H1 (cell line): ENCODE results near the gene TEDC1. TPM values are rescaled to one million over a fixed set of nuclear protein-coding genes. Genes with fewer than 3 reads are reported as not detected.

Experiments used
- CTCF ChIA-PET: fragments of 300-600 bp; sonication (Branson Sonifier 250); formaldehyde crosslinking; loops from one replicate; lab custom pipeline; 2021; ENCODE audit not compliant: partially characterized antibody; lab: Charles Lee
- POLR2A ChIA-PET: fragments of 300-600 bp; sonication (Branson Sonifier 250); formaldehyde crosslinking; loops from one replicate; lab custom pipeline; 2021; ENCODE audit warnings: inconsistent platforms; ENCODE audit not compliant: partially characterized antibody; lab: Charles Lee
- DNase-seq, 2 experiments: peaks; one replicate each; pipeline versions ENCODE4 v3.0.0 to v3.0.0-alpha.2; 2010 to 2022; ENCODE audit warnings: low spot score in 2 of 2, low read depth in 1 of 2, mixed read lengths in 1 of 2
- FAIRE-seq: peaks from 2 replicates; lab custom pipeline; 2011; peaks lifted over from hg19 to GRCh38; lab: Jason Lieb, UNC
- H2AFZ ChIP-seq: 2 replicates; pipeline ENCODE4 v1.8.1; 2012; ENCODE audit warnings: low read length, inconsistent platforms
- H2AK5ac ChIP-seq: 2 replicates; pipeline ENCODE4 v1.6.1; 2013; ENCODE audit warnings: low read depth, low read length
- H2BK120ac ChIP-seq: replicated peaks from 2 replicates; pipeline ENCODE3; 2013; ENCODE audit warnings: low read depth, low read length, inconsistent platforms
- H2BK12ac ChIP-seq: 2 replicates; pipeline ENCODE4 v1.6.1; 2013; ENCODE audit warnings: low read depth, low read length
- H2BK15ac ChIP-seq: 2 replicates; pipeline ENCODE4 v1.6.1; 2013; ENCODE audit warnings: low read length
- H2BK20ac ChIP-seq: 2 replicates; pipeline ENCODE4 v1.6.1; 2013; ENCODE audit warnings: low read length
- H2BK5ac ChIP-seq: 2 replicates; pipeline ENCODE4 v1.6.1; 2013; ENCODE audit warnings: low read depth, low read length
- H3K14ac ChIP-seq: 2 replicates; pipeline ENCODE4 v1.6.1; 2013; ENCODE audit warnings: inconsistent platforms; ENCODE audit not compliant: insufficient read length
- H3K18ac ChIP-seq: 2 replicates; pipeline ENCODE4 v1.6.1; 2013; ENCODE audit warnings: low read length; ENCODE audit errors: extremely low read depth
- H3K23ac ChIP-seq: 2 replicates; pipeline ENCODE4 v1.6.1; 2013; ENCODE audit warnings: inconsistent platforms; ENCODE audit not compliant: insufficient read length
- H3K23me2 ChIP-seq: 2 replicates; pipeline ENCODE4 v1.6.1; 2013; ENCODE audit warnings: low read depth, low read length
- H3K27ac ChIP-seq: 2 replicates; pipeline ENCODE4 v1.6.1; 2011; ENCODE audit warnings: low read depth, low read length, inconsistent platforms
- H3K27me3 ChIP-seq, 4 experiments: replicated peaks in 1 of 4; 1 replicate in 1 of 4; 2 replicates in 3 of 4; pipeline versions ENCODE4 v1.6.1 to v1.8.1; 2011 to 2013; ENCODE audit warnings: low read length in 3 of 4, mild to moderate bottlenecking in 3 of 4, inconsistent platforms in 2 of 4, mixed read lengths in 2 of 4, moderate library complexity in 1 of 4; ENCODE audit not compliant: control insufficient read depth in 3 of 4, insufficient read depth in 3 of 4; ENCODE audit errors: extremely low read depth in 1 of 4
- H3K36me3 ChIP-seq, 4 experiments: 2 replicates each; pipeline versions ENCODE4 v1.6.1 to v1.8.1; 2011 to 2013; ENCODE audit warnings: mild to moderate bottlenecking in 4 of 4, low read length in 3 of 4, moderate library complexity in 2 of 4, control low read depth in 1 of 4, inconsistent platforms in 1 of 4; ENCODE audit not compliant: insufficient read depth in 4 of 4, control insufficient read depth in 2 of 4
- H3K4ac ChIP-seq: replicated peaks from 2 replicates; pipeline ENCODE3; 2013; ENCODE audit warnings: low read length, low read depth, mixed read lengths, inconsistent platforms; ENCODE audit not compliant: insufficient read length
- H3K4me1 ChIP-seq, 4 experiments: replicated peaks in 1 of 4; 1 replicate in 1 of 4; 2 replicates in 3 of 4; pipeline versions ENCODE4 v1.6.1 to v1.8.1; 2011 to 2013; ENCODE audit warnings: low read length in 3 of 4, inconsistent platforms in 2 of 4, mixed read lengths in 1 of 4; ENCODE audit not compliant: insufficient read depth in 4 of 4, control insufficient read depth in 3 of 4
- H3K4me2 ChIP-seq, 2 experiments: 2 replicates each; pipeline versions ENCODE4 v1.6.1 to v1.8.1; 2011 to 2013; ENCODE audit warnings: low read depth in 2 of 2, low read length in 2 of 2, control low read depth in 1 of 2, inconsistent platforms in 1 of 2, mild to moderate bottlenecking in 1 of 2; ENCODE audit not compliant: insufficient read depth in 1 of 2
- H3K4me3 ChIP-seq, 4 experiments: fragments of 200-600, 300-600 bp in 1 of 4; sonication (generic), shearing (Covaris generic), sonication (Bioruptor Twin) in 1 of 4; 2 replicates each; pipeline versions ENCODE4 v1.5.1 to v1.8.1; 2011 to 2016; ENCODE audit warnings: low read length in 4 of 4, low read depth in 3 of 4, control low read depth in 2 of 4, inconsistent platforms in 2 of 4, mild to moderate bottlenecking in 2 of 4, mixed read lengths in 1 of 4, moderate library complexity in 1 of 4; ENCODE audit not compliant: insufficient read depth in 2 of 4; ENCODE audit errors: extremely low read depth in 1 of 4
- H3K56ac ChIP-seq: replicated peaks from 2 replicates; pipeline ENCODE3; 2013; ENCODE audit warnings: low read depth, mild to moderate bottlenecking, mixed read lengths, low read length, inconsistent platforms; ENCODE audit not compliant: insufficient read length
- H3K79me1 ChIP-seq: 2 replicates; pipeline ENCODE4 v1.6.1; 2013; ENCODE audit warnings: low read depth, low read length, control low read depth
- H3K79me2 ChIP-seq, 2 experiments: 2 replicates each; pipeline versions ENCODE4 v1.6.1 to v1.8.1; 2012 to 2013; ENCODE audit warnings: low read length in 2 of 2, mild to moderate bottlenecking in 2 of 2, inconsistent platforms in 1 of 2; ENCODE audit not compliant: insufficient read depth in 2 of 2, control insufficient read depth in 1 of 2
- H3K9ac ChIP-seq, 4 experiments: replicated peaks in 1 of 4; 1 replicate in 1 of 4; 2 replicates in 3 of 4; pipeline versions ENCODE4 v1.6.1 to v1.8.1; 2011 to 2013; ENCODE audit warnings: low read depth in 3 of 4, low read length in 3 of 4, control low read depth in 2 of 4, mild to moderate bottlenecking in 2 of 4, moderate library complexity in 2 of 4, inconsistent platforms in 1 of 4; ENCODE audit errors: extremely low read depth in 1 of 4
- H3K9me3 ChIP-seq, 2 experiments: 2 replicates each; pipeline versions ENCODE4 v1.6.1 to v1.8.1; 2012 to 2013; ENCODE audit warnings: mild to moderate bottlenecking in 2 of 2, moderate library complexity in 2 of 2, control low read depth in 1 of 2, inconsistent platforms in 1 of 2, low read depth in 1 of 2, low read length in 1 of 2, mixed read lengths in 1 of 2; ENCODE audit not compliant: insufficient read depth in 2 of 2
- H4K20me1 ChIP-seq, 2 experiments: replicated peaks in 1 of 2; 2 replicates each; pipeline versions ENCODE3 to v1.8.1; 2011 to 2013; ENCODE audit warnings: inconsistent platforms in 2 of 2, low read length in 2 of 2, mild to moderate bottlenecking in 1 of 2; ENCODE audit not compliant: insufficient read depth in 2 of 2, control insufficient read depth in 1 of 2
- H4K5ac ChIP-seq: 2 replicates; pipeline ENCODE4 v1.6.1; 2013; ENCODE audit warnings: low read length, low read depth, mixed read lengths, inconsistent platforms; ENCODE audit not compliant: insufficient read length
- H4K8ac ChIP-seq: 2 replicates; pipeline ENCODE4 v1.8.0; 2013; ENCODE audit warnings: mild to moderate bottlenecking, moderate library complexity, low read length, inconsistent platforms; ENCODE audit not compliant: insufficient read depth; ENCODE audit errors: extremely low read depth
- H4K91ac ChIP-seq: replicated peaks from 2 replicates; pipeline ENCODE3; 2013; ENCODE audit warnings: low read length, mixed read lengths, inconsistent platforms; ENCODE audit not compliant: insufficient read length
- FOSL1 ChIP-seq: IDR thresholded peaks from 2 replicates; pipeline ENCODE4 v1.6.1; 2011; ENCODE audit warnings: mild to moderate bottlenecking, low read depth, low read length, moderate library complexity; ENCODE audit not compliant: insufficient read depth
- RAD21 ChIP-seq, 2 experiments: IDR thresholded peaks in 1 of 2; conservative IDR thresholded peaks in 1 of 2; 2 replicates each; pipeline ENCODE4 v1.6.1; 2011; ENCODE audit warnings: low read depth in 2 of 2, low read length in 2 of 2, improper control_type of control experiment in 1 of 2, inconsistent platforms in 1 of 2, mild to moderate bottlenecking in 1 of 2, moderate library complexity in 1 of 2
- SIRT6 ChIP-seq: IDR thresholded peaks from one replicate; pipeline ENCODE4 v1.7.1; 2012; ENCODE audit warnings: low read length, inconsistent platforms
- WGBS, 2 experiments: shearing (Covaris generic) in 1 of 2; methylation state at CpG; one replicate each; pipeline versions ENCODE4 v1.1.6 to v1.1.7; 2013 to 2015; ENCODE audit warnings: low lambda C conversion rate in 2 of 2, mixed read lengths in 2 of 2, inconsistent platforms in 1 of 2, low coverage in 1 of 2, missing lambda C conversion rate in 1 of 2; ENCODE audit not compliant: insufficient replicate concordance in 2 of 2, insufficient coverage in 1 of 2, insufficient read length in 1 of 2; ENCODE audit errors: extremely low coverage in 1 of 2, missing lambda C conversion rate in 1 of 2; 5-methylcytosine and 5-hydroxymethylcytosine counted together
- long read RNA-seq, 2 experiments: library from RNA in 1 of 2; library from capped mRNA in 1 of 2; stranded (forward); transcript quantifications; one replicate each; pipeline ENCODE4 v2.0.0, GENCODE V29; 2021; ENCODE audit warnings: inconsistent platforms in 1 of 2
- polyA minus RNA-seq, 3 experiments: library from RNA; depleted of rRNA, polyadenylated mRNA; stranded (reverse); fragments of >200 nt; gene quantifications; 1 replicate in 2 of 3; 2 replicates in 1 of 3; pipeline ENCODE4 v1.2.3, GENCODE V29; 2011
- polyA plus RNA-seq, 7 experiments: library from polyadenylated mRNA; depleted of rRNA in 3 of 7; stranded (reverse) in 5 of 7; unstranded in 2 of 7; fragments of >200 nt in 5 of 7; fragments of 200-250 nt in 2 of 7; gene quantifications; 1 replicate in 5 of 7; 2 replicates in 1 of 7; 4 replicates in 1 of 7; pipeline versions ENCODE4 v1.2.1 to v1.2.3, GENCODE V29; 2011 to 2013; ENCODE audit warnings: missing spikeins in 2 of 7, mixed read lengths in 2 of 7
- total RNA-seq: library from RNA; stranded (reverse); fragmentation: NEBNext Ultra II Directional; extraction: Animal tissue kit (Norgen Biotek cat#: 25700); gene quantifications from 2 replicates; pipeline ENCODE4 v1.2.1, GENCODE V29; 2021

TEDC1 gene
- 5.6 and 6.4 TPM in 2 replicates for total RNA-seq
- 14.8 and 22.8 TPM in 2 replicates for polyA plus RNA-seq (2011; rRNA removed)
- polyA plus RNA-seq (2011; cell fraction: cytosol; rRNA removed), result 21.7 TPM
- polyA plus RNA-seq (2011; cell fraction: nucleus; rRNA removed), result 43.3 TPM
- polyA plus RNA-seq (2012, experiment 1 of 2), result 5.9 to 19.5 TPM (median 16.0 TPM) in 4 replicates
- polyA plus RNA-seq (2012, experiment 2 of 2), result 10.3 TPM
- 5.8 TPM for polyA plus RNA-seq (2013, experiment 1 of 2)
- polyA plus RNA-seq (2013, experiment 2 of 2), result 6.2 TPM
- polyA minus RNA-seq (2011; rRNA and poly(A)+ RNA removed), result 4.2 and 8.8 TPM in 2 replicates
- polyA minus RNA-seq (2011; cell fraction: cytosol; rRNA and poly(A)+ RNA removed), result 9.1 TPM
- polyA minus RNA-seq (2011; cell fraction: nucleus; rRNA and poly(A)+ RNA removed), result 18.9 TPM
- long read RNA-seq, experiment 1, partial matches to known transcripts, result 0 of 3 reads
- long read RNA-seq, experiment 1, other reads (novel, unspliced or antisense), result 3 of 3 reads
- long read RNA-seq, experiment 2, result 0 reads

- no peaks in the 10 kb centered on the region; a peak in 2 of 8 replicates for H3K36me3 ChIP-seq
- H3K14ac ChIP-seq, result no peak within 1 kb of the TSS
- H3K23ac ChIP-seq, result no peak within 1 kb of the TSS
- FAIRE-seq (peak; percentile 77), DNase-seq (peak; percentile 90 to 92)
- no peak within 1 kb of the TSS for H2BK120ac ChIP-seq
- H3K4me1 ChIP-seq, result peaks cover 0 to 20% (median 5%) of the 10 kb centered on the region in 4 experiments; a peak in 5 of 7 replicates
- no peak within 1 kb of the TSS for H3K4ac ChIP-seq
- no peak within 1 kb of the TSS for H3K56ac ChIP-seq
- peak within 1 kb of the TSS in 3 of 4 experiments; percentile 63 to 85 (median 70); a peak in 5 of 7 replicates for H3K9ac ChIP-seq
- no peak within 1 kb of the TSS for H2BK12ac ChIP-seq
- H2BK15ac ChIP-seq, result no peak within 1 kb of the TSS
- CTCF ChIA-PET, result interaction anchor here (0.9 to 2.6 kb wide), 14 partner anchors 10 to 709 kb away, joined by 3 to 33 read pairs (median 6); partner anchors contain the start of gene PACS2
- no peak within 1 kb of the TSS for H2BK5ac ChIP-seq
- peak within 1 kb of the TSS; percentile 71 for H4K8ac ChIP-seq
- no peak within 1 kb of the TSS for H2AK5ac ChIP-seq
- POLR2A ChIA-PET, result interaction anchor here (0.8 to 2.8 kb wide), 4 partner anchors 10 to 18 kb away, joined by 3 to 9 read pairs (median 6); no protein-coding TSS in a partner anchor
- no peak within 1 kb of the TSS for H2BK20ac ChIP-seq
- no peaks in the 10 kb centered on the region for H3K79me2 ChIP-seq
- WGBS, 2 experiments, result 6% methylated on average over 54 of the region's 94 CpGs; no CpG with 5 or more reads in 1 of the 2 experiments
- H4K20me1 ChIP-seq, result peaks cover 0 to 12% of the 10 kb centered on the region in 2 experiments
- H3K4me3 ChIP-seq, result peak within 1 kb of the TSS; percentile 37 to 91 (median 70)
- H4K5ac ChIP-seq, result no peak within 1 kb of the TSS
- H3K23me2 ChIP-seq, result peaks cover 9% of the 10 kb centered on the region; the same call in 1 of the 2 replicates
- H4K91ac ChIP-seq, result no peak within 1 kb of the TSS
- no peak within 1 kb of the TSS; the same call in none of the 2 replicates for H3K18ac ChIP-seq
- no peak within 1 kb of the TSS for H2AFZ ChIP-seq
- peak within 1 kb of the TSS; percentile 73; the same call in 1 of the 2 replicates for H3K27ac ChIP-seq
- H3K27me3 ChIP-seq, result peaks cover 25 to 33% (median 32%) of the 10 kb centered on the region in 4 experiments
- H3K79me1 ChIP-seq, result no peaks in the 10 kb centered on the region
- no peaks in the 10 kb centered on the region for H3K9me3 ChIP-seq
- peak within 1 kb of the TSS; percentile 37 to 100 for H3K4me2 ChIP-seq
- TF ChIP-seq RAD21 (IDR thresholded peaks at IDR 0.05 in 1 of 2, conservative IDR thresholded peaks at IDR 0.05 in 1 of 2; ENCODE audit: low read depth in 2 of 2, low read length in 2 of 2) (peak; percentile 51 to 74), FOSL1 (no peak), SIRT6 (no peak)
Measured at GRCh38 chr14:105490572-105491365, at the start of gene TEDC1. TSS of gene TEDC1 (plus strand) at chr14:105491246. CDS start at chr14:105491376, 130 bp downstream.
